K562 (cell line): ENCODE data around the gene KCNJ15. TPM values are rescaled to one million over a fixed set of nuclear protein-coding genes. Genes with fewer than 3 reads are reported as not detected.

Experiments used
- ATAC-seq: fragments of 200-7000 bp; cut with Tn5 transposase; 3 replicates; pipeline ENCODE4 v1.9.1; 2020; ENCODE audit warnings: moderate library complexity
- BruUV-seq: library from RNA; stranded (reverse); fragments of 400-500 nt; replicated peaks from 2 replicates; lab custom pipeline; 2021; lab: Mats Ljungman, UMichigan
- CTCF ChIA-PET: fragments of 300-600 bp; formaldehyde crosslinking; extraction: SDS; loops from one replicate; lab custom pipeline; 2021; ENCODE audit warnings: low intra/inter-chr PET ratio; lab: Yijun Ruan, JAX
- POLR2A ChIA-PET: fragments of 300-600, 350-650 bp; sonication (Branson Sonifier 250); formaldehyde crosslinking; extraction: SDS; loops from one replicate; lab custom pipeline; 2021; ENCODE audit warnings: antibody characterized with exemption, inconsistent platforms; lab: Yijun Ruan, JAX
- DNase-seq, 4 experiments: peaks; one replicate each; pipeline versions ENCODE4 v3.0.0 to v3.0.0-alpha.2; 2011 to 2018; ENCODE audit warnings: low spot score in 3 of 4, mixed read lengths in 3 of 4; ENCODE audit errors: extremely low read depth in 1 of 4
- FAIRE-seq: peaks from 2 replicates; lab custom pipeline; 2011; peaks lifted over from hg19 to GRCh38; lab: Jason Lieb, UNC
- H2AFZ ChIP-seq: 2 replicates; pipeline ENCODE4 v1.6.0; 2011; ENCODE audit warnings: low read depth, low read length, control low read depth, inconsistent platforms
- H3K27ac ChIP-seq: fragments of 200-600 bp; 3 replicates; pipeline ENCODE4 v1.8.0; 2011; ENCODE audit warnings: low read depth, mild to moderate bottlenecking, control low read depth, inconsistent platforms, low read length, moderate library complexity, mixed read lengths; ENCODE audit errors: extremely low read depth
- H3K27me3 ChIP-seq, 2 experiments: fragments of 300-600 bp in 1 of 2; 2 replicates in 1 of 2; 3 replicates in 1 of 2; pipeline versions ENCODE4 v1.6.0 to v1.8.0; 2011; ENCODE audit warnings: inconsistent platforms in 2 of 2, low read length in 2 of 2, mild to moderate bottlenecking in 1 of 2, mixed read lengths in 1 of 2, moderate library complexity in 1 of 2; ENCODE audit not compliant: control insufficient read depth in 2 of 2, insufficient read depth in 2 of 2
- H3K36me3 ChIP-seq: fragments of 300-600 bp; 3 replicates; pipeline ENCODE4 v1.8.0; 2011; ENCODE audit warnings: mild to moderate bottlenecking, low read length, inconsistent platforms; ENCODE audit not compliant: control insufficient read depth, insufficient read depth
- H3K4me1 ChIP-seq, 2 experiments: fragments of 200-600 bp in 1 of 2; replicated peaks in 1 of 2; 2 replicates in 1 of 2; 3 replicates in 1 of 2; pipeline versions ENCODE4 v1.5.1 to v1.8.0; 2011; ENCODE audit warnings: inconsistent platforms in 2 of 2, low read length in 2 of 2, mild to moderate bottlenecking in 1 of 2, mixed read lengths in 1 of 2, moderate library complexity in 1 of 2; ENCODE audit not compliant: control insufficient read depth in 2 of 2, insufficient read depth in 2 of 2
- H3K4me2 ChIP-seq: 2 replicates; pipeline ENCODE4 v1.6.1; 2011; ENCODE audit warnings: low read length, control low read depth, inconsistent platforms, mixed read lengths; ENCODE audit not compliant: insufficient read depth
- H3K4me3 ChIP-seq: fragments of 200-600 bp; sonication (generic), shearing (Covaris generic); 2 replicates; pipeline ENCODE4 v1.5.1; 2016; ENCODE audit warnings: control low read depth, inconsistent platforms
- H3K79me2 ChIP-seq: fragments of 200-600 bp; 3 replicates; pipeline ENCODE4 v1.8.0; 2011; ENCODE audit warnings: low read length, inconsistent platforms; ENCODE audit not compliant: control insufficient read depth, insufficient read depth
- H3K9ac ChIP-seq, 2 experiments: 2 replicates each; pipeline versions ENCODE4 v1.6.0 to v1.6.1; 2011; ENCODE audit warnings: low read depth in 2 of 2, low read length in 2 of 2, control low read depth in 1 of 2, inconsistent platforms in 1 of 2, mild to moderate bottlenecking in 1 of 2, mixed read lengths in 1 of 2; ENCODE audit not compliant: insufficient read depth in 1 of 2
- H3K9me1 ChIP-seq: one replicate; pipeline ENCODE4 v1.6.0; 2011; ENCODE audit warnings: inconsistent platforms, mild to moderate bottlenecking, low read length, moderate library complexity; ENCODE audit not compliant: control insufficient read depth, insufficient read depth
- H3K9me3 ChIP-seq: replicated peaks from 2 replicates; pipeline ENCODE4 v1.5.1; 2011; ENCODE audit warnings: low read depth, low read length, inconsistent platforms; ENCODE audit not compliant: control insufficient read depth, insufficient read depth
- H4K20me1 ChIP-seq: replicated peaks from 2 replicates; pipeline ENCODE4 v1.6.1; 2011; ENCODE audit warnings: low read length, inconsistent platforms, mixed read lengths; ENCODE audit not compliant: control insufficient read depth, insufficient read depth
- ATF4 ChIP-seq: fragments of 450-650 bp; formaldehyde crosslinking; IDR thresholded peaks from 2 replicates; pipeline ENCODE4 v1.4.0; 2022; ENCODE audit warnings: mild to moderate bottlenecking, moderate library complexity
- E2F4 ChIP-seq: sonication (generic); formaldehyde crosslinking; IDR thresholded peaks from 2 replicates; pipeline ENCODE4 v1.8.0; 2022; ENCODE audit warnings: mild to moderate bottlenecking, low read depth, missing genetic modification reagents
- FIP1L1 ChIP-seq: fragments of 200-400 bp; formaldehyde crosslinking; IDR thresholded peaks from 2 replicates; pipeline ENCODE4 v1.6.1; 2018; ENCODE audit warnings: mild to moderate bottlenecking, low read depth, low read length; ENCODE audit not compliant: poor library complexity, severe bottlenecking
- RBM39 ChIP-seq: fragments of 200-400 bp; formaldehyde crosslinking; optimal IDR thresholded peaks from 2 replicates; pipeline ENCODE3; 2018; ENCODE audit warnings: low read depth, low read length
- RFX5 ChIP-seq: IDR thresholded peaks from 2 replicates; pipeline ENCODE4 v1.6.1; 2011; ENCODE audit warnings: low read depth, mild to moderate bottlenecking, improper control_type of control experiment, low read length
- TAF9B ChIP-seq: fragments of 450-650 bp; IDR thresholded peaks from 2 replicates; pipeline ENCODE4 v1.6.1; 2018; ENCODE audit warnings: mild to moderate bottlenecking; ENCODE audit not compliant: partially characterized antibody
- TEAD4 ChIP-seq, 2 experiments: sonication (generic) in 1 of 2; formaldehyde crosslinking in 1 of 2; IDR thresholded peaks; 2 replicates each; pipeline versions ENCODE4 v1.6.1 to v1.8.0; 2012 to 2022; ENCODE audit warnings: borderline replicate concordance in 1 of 2, inconsistent platforms in 1 of 2, low read length in 1 of 2, mild to moderate bottlenecking in 1 of 2, missing genetic modification reagents in 1 of 2
- VEZF1 ChIP-seq: fragments of 200-800 bp; sonication (Bioruptor generic); IDR thresholded peaks from 2 replicates; pipeline ENCODE4 v1.6.1; 2017; ENCODE audit warnings: missing genetic modification characterization, missing compliant biosample characterization
- ZZZ3 ChIP-seq: fragments of 450-650 bp; IDR thresholded peaks from 2 replicates; pipeline ENCODE4 v1.6.1; 2016; ENCODE audit warnings: antibody characterized with exemption, mild to moderate bottlenecking, moderate library complexity
- WGBS: fragments of 100-300 bp; shearing (Covaris generic); methylation state at CpG from one replicate; pipeline ENCODE4 v1.1.6; 2016; ENCODE audit warnings: low coverage, mixed read lengths; ENCODE audit not compliant: insufficient coverage; ENCODE audit errors: missing lambda C conversion rate; 5-methylcytosine and 5-hydroxymethylcytosine counted together
- in situ Hi-C: fragments of 300-500 bp; cut with MboI; formaldehyde crosslinking; loops from 4 replicates; pipeline ENCODE4 v1.15.0; 2018; ENCODE audit warnings: inconsistent platforms, mixed read lengths
- intact Hi-C: fragments of 100-400 bp; cut with micrococcal nuclease; formaldehyde crosslinking; loops from 2 replicates; pipeline ENCODE4 v1.14.2; 2022
- polyA plus RNA-seq, 8 experiments: library from polyadenylated mRNA; depleted of rRNA in 4 of 8; stranded (reverse) in 5 of 8; unstranded in 3 of 8; fragments of >200 nt; fragmentation: Nextera tagmentation in 2 of 8; fragmentation: Illumina TruSeq in 1 of 8; extraction: Ambion mirVana in 2 of 8; extraction: Trizol in 1 of 8; gene quantifications; 2 replicates each; pipeline versions ENCODE4 v1.2.1 to v1.2.3, GENCODE V29; 2011 to 2014; ENCODE audit warnings: inconsistent platforms in 1 of 8, missing spikeins in 1 of 8
- total RNA-seq, 7 experiments: library from RNA; depleted of rRNA in 6 of 7; stranded (reverse); fragments of >200 nt in 6 of 7; fragmentation: Illumina TruSeq in 2 of 7; extraction: Trizol in 2 of 7; gene quantifications; 2 replicates each; pipeline versions ENCODE4 v1.2.1 to v1.2.3, GENCODE V29; 2011 to 2021; ENCODE audit warnings: low replicate concordance in 1 of 7
- TF ChIP-seq, protein P1 (sequence below): IDR thresholded peaks from 2 replicates; pipeline ENCODE4 v1.6.1; 2014; ENCODE audit warnings: antibody characterized with exemption
- TF ChIP-seq, protein P2 (sequence below): fragments of 450-650 bp; IDR thresholded peaks from 2 replicates; pipeline ENCODE4 v1.6.1; 2014; ENCODE audit warnings: low read depth, mild to moderate bottlenecking, moderate library complexity, borderline replicate concordance
- TF ChIP-seq, protein P3 (sequence below): fragments of 450-650 bp; IDR thresholded peaks from 2 replicates; pipeline ENCODE4 v1.6.1; 2017; ENCODE audit warnings: antibody characterized with exemption

Gene KCNJ15
- total and polyA plus RNA-seq, 9 of the 15 experiments (the other 6 are each of a cell fraction or from before 2014, with no cell fraction given) = 0.20 to 3.0 (median 0.72) TPM; not detected in 1

- no peak for FAIRE-seq
- Histone ChIP-seq H4K20me1 (no peaks in the 10 kb centered on the region), H3K9ac (no peak overlapping the region), H3K4me1 (no peaks in the 10 kb centered on the region), H2AFZ (no peak overlapping the region), H3K9me3 (no peaks in the 10 kb centered on the region), H3K4me3 (no peak overlapping the region), H3K36me3 (no peaks in the 10 kb centered on the region), H3K4me2 (no peak overlapping the region), H3K27me3 (peaks cover 2% of the 10 kb centered on the region in 2 experiments; a peak in 2 of 5 replicates), H3K9me1 (no peaks in the 10 kb centered on the region), H3K79me2 (no peaks in the 10 kb centered on the region), H3K27ac (no peak overlapping the region)
- CTCF ChIA-PET = no interaction called here
- POLR2A ChIA-PET = no interaction called here
- no peak for DNase-seq
- intact Hi-C loops (no loop called here), in situ Hi-C loops (no loop called here)
- WGBS = 10% methylated on average over 3 of the region's 3 CpGs
- BruUV-seq = no TSS peak
- TF ChIP-seq, protein P1, sequence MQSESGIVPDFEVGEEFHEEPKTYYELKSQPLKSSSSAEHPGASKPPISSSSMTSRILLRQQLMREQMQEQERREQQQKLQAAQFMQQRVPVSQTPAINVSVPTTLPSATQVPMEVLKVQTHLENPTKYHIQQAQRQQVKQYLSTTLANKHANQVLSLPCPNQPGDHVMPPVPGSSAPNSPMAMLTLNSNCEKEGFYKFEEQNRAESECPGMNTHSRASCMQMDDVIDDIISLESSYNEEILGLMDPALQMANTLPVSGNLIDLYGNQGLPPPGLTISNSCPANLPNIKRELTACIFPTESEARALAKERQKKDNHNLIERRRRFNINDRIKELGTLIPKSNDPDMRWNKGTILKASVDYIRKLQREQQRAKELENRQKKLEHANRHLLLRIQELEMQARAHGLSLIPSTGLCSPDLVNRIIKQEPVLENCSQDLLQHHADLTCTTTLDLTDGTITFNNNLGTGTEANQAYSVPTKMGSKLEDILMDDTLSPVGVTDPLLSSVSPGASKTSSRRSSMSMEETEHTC = no peak
- TF ChIP-seq ATF4 (no peak), ZZZ3 (no peak), TAF9B (no peak), E2F4 (CRISPR knock-in tag) (no peak), VEZF1 (CRISPR knock-in tag) (no peak), TEAD4 (IDR thresholded peaks at IDR 0.05; ENCODE audit: low read length) (no peak), TEAD4 (CRISPR knock-in tag; IDR thresholded peaks at IDR 0.05; ENCODE audit: borderline replicate concordance) (no peak), RFX5 (no peak), FIP1L1 (no peak), RBM39 (no peak)
- TF ChIP-seq, protein P2, sequence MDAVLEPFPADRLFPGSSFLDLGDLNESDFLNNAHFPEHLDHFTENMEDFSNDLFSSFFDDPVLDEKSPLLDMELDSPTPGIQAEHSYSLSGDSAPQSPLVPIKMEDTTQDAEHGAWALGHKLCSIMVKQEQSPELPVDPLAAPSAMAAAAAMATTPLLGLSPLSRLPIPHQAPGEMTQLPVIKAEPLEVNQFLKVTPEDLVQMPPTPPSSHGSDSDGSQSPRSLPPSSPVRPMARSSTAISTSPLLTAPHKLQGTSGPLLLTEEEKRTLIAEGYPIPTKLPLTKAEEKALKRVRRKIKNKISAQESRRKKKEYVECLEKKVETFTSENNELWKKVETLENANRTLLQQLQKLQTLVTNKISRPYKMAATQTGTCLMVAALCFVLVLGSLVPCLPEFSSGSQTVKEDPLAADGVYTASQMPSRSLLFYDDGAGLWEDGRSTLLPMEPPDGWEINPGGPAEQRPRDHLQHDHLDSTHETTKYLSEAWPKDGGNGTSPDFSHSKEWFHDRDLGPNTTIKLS = no peak
- TF ChIP-seq, protein P3, sequence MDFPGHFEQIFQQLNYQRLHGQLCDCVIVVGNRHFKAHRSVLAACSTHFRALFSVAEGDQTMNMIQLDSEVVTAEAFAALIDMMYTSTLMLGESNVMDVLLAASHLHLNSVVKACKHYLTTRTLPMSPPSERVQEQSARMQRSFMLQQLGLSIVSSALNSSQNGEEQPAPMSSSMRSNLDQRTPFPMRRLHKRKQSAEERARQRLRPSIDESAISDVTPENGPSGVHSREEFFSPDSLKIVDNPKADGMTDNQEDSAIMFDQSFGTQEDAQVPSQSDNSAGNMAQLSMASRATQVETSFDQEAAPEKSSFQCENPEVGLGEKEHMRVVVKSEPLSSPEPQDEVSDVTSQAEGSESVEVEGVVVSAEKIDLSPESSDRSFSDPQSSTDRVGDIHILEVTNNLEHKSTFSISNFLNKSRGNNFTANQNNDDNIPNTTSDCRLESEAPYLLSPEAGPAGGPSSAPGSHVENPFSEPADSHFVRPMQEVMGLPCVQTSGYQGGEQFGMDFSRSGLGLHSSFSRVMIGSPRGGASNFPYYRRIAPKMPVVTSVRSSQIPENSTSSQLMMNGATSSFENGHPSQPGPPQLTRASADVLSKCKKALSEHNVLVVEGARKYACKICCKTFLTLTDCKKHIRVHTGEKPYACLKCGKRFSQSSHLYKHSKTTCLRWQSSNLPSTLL = no peak
- ATAC-seq = no peak
Measured at GRCh38 chr21:38211321-38211720, 45.5 kb upstream of the KCNJ15 start.
